ENCODE measurements around the gene KRT36. TPM values are rescaled to one million over a fixed set of nuclear protein-coding genes. Genes with fewer than 3 reads are reported as not detected.

The KRT36 gene
- total and polyA plus RNA-seq, 2 donors (not counting 3 experiments of a cell fraction or from before 2014, with no cell fraction given) = 0.04 TPM; not detected in 1

- ChIA-PET CTCF (interaction anchor here (1.5 to 6.3 kb wide), 4 partner anchors 8 to 157 kb away, joined by 3 to 33 read pairs (median 4); no protein-coding TSS in a partner anchor), POLR2A (no interaction called here)
- Histone ChIP-seq H3K27ac (ENCODE audit: insufficient read depth, low read depth, low read length) (no peak overlapping the region), H3K4me3 (replicated peaks in 1 of 3; ENCODE audit: insufficient read depth in 1 of 3, low read depth in 1 of 3, low read length in 3 of 3) (no peak overlapping the region), H3K4me2 (ENCODE audit: insufficient read depth, low read length) (no peak overlapping the region), H3K4me1 (ENCODE audit: control insufficient read depth, extremely low read depth, insufficient read depth, low read length) (no peaks in the 10 kb centered on the region), H2AFZ (ENCODE audit: low read depth, low read length) (no peak overlapping the region), H3K9ac (replicated peaks; ENCODE audit: extremely low read depth, insufficient read depth, low read length) (no peak overlapping the region), H4K20me1 (replicated peaks; ENCODE audit: control insufficient read depth, extremely low read depth, insufficient read depth, low read length) (no peaks in the 10 kb centered on the region), H3K9me1 (replicated peaks; ENCODE audit: control insufficient read depth, extremely low read depth, insufficient read depth, low read length) (no peaks in the 10 kb centered on the region), H3K9me3 (replicated peaks; ENCODE audit: control insufficient read depth, insufficient read depth, low read length) (no peaks in the 10 kb centered on the region), H3K79me2 (ENCODE audit: control insufficient read depth, insufficient read depth, low read length) (no peaks in the 10 kb centered on the region), H3K36me3 (ENCODE audit: control insufficient read depth in 2 of 2, extremely low read depth in 1 of 2, insufficient read depth in 2 of 2, low read length in 2 of 2) (no peaks in the 10 kb centered on the region), H3K27me3 (ENCODE audit: control insufficient read depth in 2 of 2, insufficient read depth in 2 of 2, low read length in 2 of 2) (no peaks in the 10 kb centered on the region)
- TF ChIP-seq MYC (IDR thresholded peaks at IDR 0.05; ENCODE audit: low read depth, low read length) = no peak
- no peak for TF ChIP-seq MAX (IDR thresholded peaks at IDR 0.05; ENCODE audit: insufficient read depth, insufficient read length)
- no peak for TF ChIP-seq JUN (IDR thresholded peaks at IDR 0.05; ENCODE audit: borderline replicate concordance, insufficient read depth, insufficient read length, low read depth)
- TF ChIP-seq EZH2 (IDR thresholded peaks at IDR 0.05; ENCODE audit: borderline replicate concordance, low read depth, low read length, severe bottlenecking) = no peak
- TF ChIP-seq GATA2 (IDR thresholded peaks at IDR 0.05; ENCODE audit: insufficient read depth, insufficient read length, low read depth, low read length) = no peak
- TF ChIP-seq POLR2A (IDR thresholded peaks at IDR 0.05; ENCODE audit: low read depth, low read length) = no peak
- no peak for TF ChIP-seq CTCF (IDR thresholded peaks at IDR 0.05; ENCODE audit: extremely low read depth in 1 of 2, insufficient read depth in 1 of 2, low read depth in 1 of 2, low read length in 2 of 2)
- no peak for TF ChIP-seq POLR2AphosphoS5 (IDR thresholded peaks at IDR 0.05; ENCODE audit: insufficient read depth, low read depth, low read length)
- no peak for TF ChIP-seq FOS (IDR thresholded peaks at IDR 0.05; ENCODE audit: borderline replicate concordance, insufficient read depth, low read length)
- BruUV-seq (replicated peaks) = no TSS peak
- intact Hi-C loops (cut with micrococcal nuclease) (no loop called here), dilution Hi-C loops (cut with MboI; ENCODE audit: extremely low pct_ligation_motif_present, low sequenced_read_pairs) (no loop called here)
- DNase-seq (ENCODE audit: low read depth, low spot score) (no peak), FAIRE-seq (no peak)
These were observed 16.4 kb upstream of the KRT36 start for GRCh38 chr17:41505809-41506767.

Data from endothelial cell of umbilical vein (primary cell).